B cell (primary cell): ENCODE measurements around the gene TRIO.

Experiments
- EZH2 ChIP-seq: IDR thresholded peaks from 2 replicates; pipeline ENCODE4 v1.6.1; 2012; ENCODE audit warnings: borderline replicate concordance, low read depth, mild to moderate bottlenecking, moderate library complexity, low read length; ENCODE audit not compliant: insufficient read depth, poor library complexity, severe bottlenecking
- TF ChIP-seq, protein P1 (sequence below): fragments of 200-600 bp; IDR thresholded peaks from one replicate; pipeline ENCODE4 v1.8.0; 2022; ENCODE audit warnings: antibody characterized with exemption, mild to moderate bottlenecking

DNA sequence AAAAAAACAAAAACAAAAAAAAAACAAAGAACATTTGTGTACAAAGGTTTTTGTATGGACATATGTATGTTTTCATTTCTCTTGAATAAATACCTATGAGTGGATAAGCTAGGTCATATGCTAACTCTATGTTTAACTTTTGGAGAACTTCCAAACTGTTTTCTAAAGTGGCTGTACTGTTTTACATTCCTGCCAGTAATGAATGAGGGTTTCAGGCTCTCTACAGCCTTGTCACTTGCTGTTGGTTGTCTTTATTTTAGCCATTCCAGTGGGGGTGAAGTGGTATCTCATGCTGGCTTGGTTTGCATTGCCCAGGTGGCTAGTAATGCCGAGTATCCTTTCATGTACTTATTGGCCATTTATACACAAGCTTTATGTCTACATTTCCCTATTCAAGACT lies 9.1 kb upstream of the TRIO start:
- TF ChIP-seq, protein P1, sequence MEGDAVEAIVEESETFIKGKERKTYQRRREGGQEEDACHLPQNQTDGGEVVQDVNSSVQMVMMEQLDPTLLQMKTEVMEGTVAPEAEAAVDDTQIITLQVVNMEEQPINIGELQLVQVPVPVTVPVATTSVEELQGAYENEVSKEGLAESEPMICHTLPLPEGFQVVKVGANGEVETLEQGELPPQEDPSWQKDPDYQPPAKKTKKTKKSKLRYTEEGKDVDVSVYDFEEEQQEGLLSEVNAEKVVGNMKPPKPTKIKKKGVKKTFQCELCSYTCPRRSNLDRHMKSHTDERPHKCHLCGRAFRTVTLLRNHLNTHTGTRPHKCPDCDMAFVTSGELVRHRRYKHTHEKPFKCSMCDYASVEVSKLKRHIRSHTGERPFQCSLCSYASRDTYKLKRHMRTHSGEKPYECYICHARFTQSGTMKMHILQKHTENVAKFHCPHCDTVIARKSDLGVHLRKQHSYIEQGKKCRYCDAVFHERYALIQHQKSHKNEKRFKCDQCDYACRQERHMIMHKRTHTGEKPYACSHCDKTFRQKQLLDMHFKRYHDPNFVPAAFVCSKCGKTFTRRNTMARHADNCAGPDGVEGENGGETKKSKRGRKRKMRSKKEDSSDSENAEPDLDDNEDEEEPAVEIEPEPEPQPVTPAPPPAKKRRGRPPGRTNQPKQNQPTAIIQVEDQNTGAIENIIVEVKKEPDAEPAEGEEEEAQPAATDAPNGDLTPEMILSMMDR = no peak
- no peak for TF ChIP-seq EZH2
